ENCODE measurements around the gene PPWD1. TPM values are rescaled to one million over a fixed set of nuclear protein-coding genes. Genes with fewer than 3 reads are reported as not detected.

The PPWD1 gene
- total and polyA plus RNA-seq, 2 of the 13 experiments (the other 11 are each of a cell fraction or from before 2014, with no cell fraction given), result 7.4 to 44.3 TPM

GRCh38 chr5:65562731-65563701, at the start of gene PPWD1, which contains the start of gene CENPK (continued):
- no peak; the same call in 1 of the 2 replicates for TF ChIP-seq THAP8 (CRISPR knock-in tag; IDR thresholded peaks at IDR 0.05; ENCODE audit: borderline replicate concordance)
- TF ChIP-seq SIX1 (CRISPR knock-in tag; IDR thresholded peaks at IDR 0.05; ENCODE audit: borderline replicate concordance), result no peak
- no peak for TF ChIP-seq HNRNPK (IDR thresholded peaks at IDR 0.05; ENCODE audit: low read depth, low read length, poor library complexity, severe bottlenecking)
- TF ChIP-seq ZNF263 (CRISPR knock-in tag; IDR thresholded peaks at IDR 0.05), result peak; percentile 59; the same call in 1 of the 2 replicates
- no peak for TF ChIP-seq ZNF234 (CRISPR knock-in tag; conservative IDR thresholded peaks at IDR 0.05)
- no peak for TF ChIP-seq BATF2 (CRISPR knock-in tag; IDR thresholded peaks at IDR 0.05)
- TF ChIP-seq IRX3 (CRISPR knock-in tag; IDR thresholded peaks at IDR 0.05; ENCODE audit: borderline replicate concordance, low read depth), result no peak
- no peak for TF ChIP-seq RNF219 (CRISPR knock-in tag; IDR thresholded peaks at IDR 0.05)
- no peak for TF ChIP-seq ZNF3 (CRISPR knock-in tag; IDR thresholded peaks at IDR 0.05)
- TF ChIP-seq GATAD1 (CRISPR knock-in tag; IDR thresholded peaks at IDR 0.05), result peak; percentile 100
- TF ChIP-seq NFATC3 (CRISPR knock-in tag; IDR thresholded peaks at IDR 0.05), result no peak
- no peak for TF ChIP-seq MLXIP (CRISPR knock-in tag; IDR thresholded peaks at IDR 0.05; ENCODE audit: borderline replicate concordance)
- no peak for TF ChIP-seq THYN1 (CRISPR knock-in tag; IDR thresholded peaks at IDR 0.05; ENCODE audit: borderline replicate concordance, low read depth)
- TF ChIP-seq TIGD3 (CRISPR knock-in tag; IDR thresholded peaks at IDR 0.05; ENCODE audit: borderline replicate concordance), result no peak
- TF ChIP-seq ATAD3A (CRISPR knock-in tag; IDR thresholded peaks at IDR 0.05), result no peak
- TF ChIP-seq AGO2 (optimal IDR thresholded peaks at IDR 0.05; ENCODE audit: low read depth, low read length), result no peak
- peak; percentile 51; the same call in 1 of the 2 replicates for TF ChIP-seq UBTF (CRISPR knock-in tag; IDR thresholded peaks at IDR 0.05)

All from HepG2 (cell line).